Stimulated activated CD8-positive, alpha-beta memory T cell treated with anti-CD3 and anti-CD28 coated beads, Interleukin-15, amount 100 ng/mL, for 24 hours (primary cell): ENCODE data around the gene FHIT.
"Not testable (repeated sequence)": the region's sequence is repeated elsewhere in the genome, so short reads cannot be mapped to it uniquely, and the experiment has no call there.

Experiments
- DNase-seq: peaks from one replicate; pipeline ENCODE4 v3.0.0-alpha.2; 2020; ENCODE audit warnings: low read depth

Gene FHIT

DNA sequence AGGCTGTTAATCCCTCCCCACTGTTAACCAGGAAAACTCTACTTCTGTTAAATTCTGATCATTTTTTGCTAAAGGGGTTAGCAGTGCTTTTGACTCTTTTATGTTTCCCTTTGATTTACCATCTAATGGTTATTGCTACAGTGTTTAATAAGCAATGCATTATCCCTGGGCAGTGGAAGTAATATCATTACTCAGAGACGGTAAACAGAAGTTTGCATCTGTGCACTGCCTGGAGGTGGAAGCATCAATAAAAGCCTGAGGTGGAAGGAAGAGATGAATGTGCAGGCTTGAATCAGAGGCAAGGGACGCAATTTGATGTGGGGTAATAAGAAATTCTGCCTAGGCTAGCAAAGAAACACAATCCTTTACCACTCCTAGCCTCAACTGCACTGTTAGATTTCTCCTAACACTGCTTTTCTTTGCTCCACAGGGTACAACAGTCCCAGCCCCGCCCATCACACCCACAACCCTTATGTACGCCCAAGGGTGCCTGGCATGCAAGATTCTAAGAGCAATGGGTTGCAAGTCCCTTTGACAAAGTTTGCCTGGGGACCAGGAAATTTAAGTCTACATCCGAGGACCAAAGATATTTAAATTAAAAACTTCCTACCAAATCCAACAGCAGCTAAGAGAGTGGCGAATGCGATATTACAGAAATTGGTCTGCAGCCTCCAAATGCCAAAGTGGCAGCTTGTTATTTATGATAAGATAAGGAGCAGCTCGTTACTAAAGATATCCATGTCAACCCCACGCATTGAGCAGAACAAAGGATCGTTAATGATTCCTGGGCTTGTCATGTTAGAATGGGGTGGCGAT lies 261.4 kb downstream of the FHIT start:
- DNase-seq = no peak

DNA sequence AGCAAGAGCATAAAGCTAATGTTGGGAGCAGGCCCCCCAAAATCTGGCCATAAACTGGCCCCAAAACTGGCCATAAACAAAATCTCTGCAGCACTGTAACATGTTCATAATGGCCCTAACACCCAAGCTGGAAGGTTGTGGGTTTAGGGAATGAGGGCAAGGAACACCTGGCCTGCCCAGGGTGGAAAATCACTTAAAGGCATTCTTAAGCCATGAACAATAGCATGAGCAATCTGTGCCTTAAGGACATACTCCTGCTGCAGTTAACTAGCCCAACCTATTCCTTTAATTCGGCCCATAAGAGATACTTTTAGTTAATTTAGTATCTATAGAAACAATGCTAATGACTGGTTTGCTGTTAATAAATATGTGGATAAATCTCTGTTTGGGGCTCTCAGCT lies 264.1 kb downstream of the FHIT start:
- not testable (repeated sequence) for DNase-seq

- no peak for DNase-seq
Measured at GRCh38 chr3:60986552-60986951, 264.7 kb downstream of the FHIT start.

DNA sequence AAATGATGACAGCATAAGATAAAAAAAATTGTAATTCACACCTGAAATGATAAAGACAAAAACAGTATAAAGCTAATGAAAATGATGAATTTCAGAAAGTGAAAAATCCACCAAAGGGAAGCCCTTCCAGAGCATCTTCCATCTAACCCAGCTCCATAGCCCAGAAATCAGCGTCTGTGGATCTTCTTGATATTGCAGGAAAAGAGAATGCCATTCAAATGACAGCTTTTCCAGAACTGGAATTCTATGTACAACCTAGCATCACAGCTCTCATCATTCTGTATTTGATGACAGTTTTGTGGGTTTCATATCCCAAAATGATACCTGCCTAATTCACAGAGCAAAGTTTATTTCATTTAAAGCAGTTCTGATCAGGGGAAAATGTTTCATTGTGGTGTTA lies 267.3 kb downstream of the FHIT start:
- no peak for DNase-seq

DNA sequence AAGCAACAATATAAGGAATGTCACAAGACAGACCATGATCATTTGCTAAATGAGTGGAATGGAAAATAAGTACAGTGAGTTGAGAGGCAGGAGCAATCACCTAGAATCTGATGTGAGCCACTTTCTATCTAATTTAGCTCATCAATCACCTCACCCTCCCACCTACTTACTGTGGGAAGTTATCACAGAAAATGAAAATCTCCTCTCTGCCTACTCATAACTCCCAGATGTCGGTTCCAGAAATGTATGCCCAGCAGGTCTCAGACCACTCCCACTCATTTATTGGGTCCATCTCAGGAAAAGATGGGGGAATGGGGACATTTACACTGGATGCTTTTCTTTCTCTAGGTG lies 270.9 kb downstream of the FHIT start:
- no peak for DNase-seq

DNA sequence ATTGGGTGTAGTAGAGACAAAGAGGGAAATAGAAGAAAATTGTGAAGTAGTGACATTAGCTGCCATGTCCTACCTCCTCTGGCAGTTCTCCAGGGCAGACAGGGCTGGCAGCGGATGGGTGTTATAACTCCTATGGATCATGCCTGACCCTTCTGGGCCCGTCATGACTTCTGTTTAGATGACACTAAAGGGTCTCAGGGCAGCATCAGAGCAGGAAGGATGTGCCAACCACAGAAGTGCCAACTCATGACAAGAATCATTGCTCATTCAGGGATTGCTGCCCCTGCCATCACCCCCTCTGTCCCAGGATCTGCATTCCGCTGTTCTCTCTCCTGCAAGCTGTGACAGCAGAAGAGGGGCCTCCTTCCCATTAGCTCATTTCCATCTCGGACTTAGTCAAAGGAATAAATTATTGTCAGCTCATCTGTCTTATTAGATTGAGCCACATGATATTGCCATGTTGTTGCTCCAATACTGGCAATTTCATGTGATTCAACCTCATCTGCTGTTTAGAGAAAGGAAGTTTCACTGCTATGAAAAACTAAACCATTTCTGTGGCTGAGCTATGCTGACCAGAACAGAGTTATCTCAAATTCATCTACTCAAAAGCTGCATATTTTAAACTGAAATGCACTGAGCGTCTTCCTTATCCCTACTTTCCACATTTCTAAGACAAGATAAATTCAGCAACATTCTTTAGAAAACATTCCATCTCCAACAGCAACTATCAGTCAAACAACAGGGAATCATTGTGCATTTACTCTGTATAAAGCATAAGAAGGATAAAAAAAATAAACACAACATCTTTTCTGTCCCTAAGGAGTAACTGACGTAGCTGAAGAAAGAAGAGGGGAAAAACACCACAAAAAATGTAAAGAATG lies 271.6 kb downstream of the FHIT start:
- DNase-seq = no peak

GRCh38 chr3:60973321-60973720 lies 277.9 kb downstream of the FHIT start:
- DNase-seq = no peak

DNA sequence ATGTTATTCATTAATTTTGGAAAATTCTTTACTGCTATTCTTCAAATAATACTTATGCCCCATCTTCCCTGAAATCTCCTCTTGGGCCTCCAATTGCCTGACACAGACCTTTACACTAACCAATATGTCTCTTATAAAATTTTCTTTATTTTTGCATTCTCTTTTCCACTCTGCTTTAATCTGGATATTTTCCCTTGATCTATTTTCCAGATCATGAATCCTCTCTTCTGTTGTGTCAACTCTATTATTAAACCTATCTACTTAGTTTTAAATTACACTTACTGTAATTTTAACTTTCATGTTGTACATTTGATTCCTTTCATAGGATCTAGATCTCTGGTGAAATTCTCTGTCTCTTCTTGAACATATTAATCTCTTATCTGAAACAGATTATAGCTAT lies 278.7 kb downstream of the FHIT start:
- no peak for DNase-seq

DNA sequence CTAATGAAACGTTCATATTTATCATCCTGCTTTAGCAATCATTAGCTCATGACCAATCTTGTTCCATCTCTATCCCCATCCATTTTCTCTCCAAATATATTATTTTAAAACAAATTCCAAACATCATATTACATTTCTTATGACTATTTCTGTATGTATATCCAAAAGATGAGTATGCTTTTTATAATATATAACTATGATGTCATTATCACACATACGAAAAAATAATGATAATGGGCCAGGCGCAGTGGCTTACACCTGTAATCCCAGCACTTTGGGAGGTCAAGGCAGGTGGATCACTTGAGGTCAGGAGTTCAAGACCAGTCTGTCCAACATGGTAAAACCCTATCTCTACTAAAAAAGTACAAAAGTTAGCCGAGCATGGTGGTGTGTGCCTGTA lies 280.4 kb downstream of the FHIT start:
- no peak for DNase-seq

- DNase-seq = no peak
Measured at GRCh38 chr3:60967141-60967540, 284.1 kb downstream of the FHIT start.

- no peak for DNase-seq
Measured at GRCh38 chr3:60957541-60957940, 293.7 kb downstream of the FHIT start.

DNA sequence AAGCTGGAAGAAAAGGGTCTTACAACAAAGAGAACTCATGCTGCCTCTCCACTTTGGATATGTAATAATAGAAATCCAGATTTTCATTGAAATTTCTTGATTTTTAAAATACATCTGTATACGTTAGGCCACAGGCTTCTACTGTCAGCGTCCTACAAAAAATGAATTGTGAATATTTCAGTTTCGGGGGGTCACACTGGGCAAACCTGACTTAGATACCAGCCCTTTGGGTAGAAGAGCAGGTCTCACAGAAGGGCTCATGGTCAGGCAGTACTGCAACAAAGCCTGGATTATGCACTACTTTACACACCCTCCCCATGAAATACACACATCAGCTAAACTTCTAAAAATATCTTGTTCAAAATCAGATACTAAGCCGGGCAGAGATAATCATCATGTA lies 294.5 kb downstream of the FHIT start:
- DNase-seq = no peak

- DNase-seq = no peak
Measured at GRCh38 chr3:60955034-60955433, 296.2 kb downstream of the FHIT start.

- no peak for DNase-seq
Measured at GRCh38 chr3:60954048-60954447, 297.2 kb downstream of the FHIT start.

GRCh38 chr3:60953351-60953750 lies 297.9 kb downstream of the FHIT start:
- no peak for DNase-seq

- no peak for DNase-seq
Measured at GRCh38 chr3:60952055-60952454, 299.2 kb downstream of the FHIT start.

DNA sequence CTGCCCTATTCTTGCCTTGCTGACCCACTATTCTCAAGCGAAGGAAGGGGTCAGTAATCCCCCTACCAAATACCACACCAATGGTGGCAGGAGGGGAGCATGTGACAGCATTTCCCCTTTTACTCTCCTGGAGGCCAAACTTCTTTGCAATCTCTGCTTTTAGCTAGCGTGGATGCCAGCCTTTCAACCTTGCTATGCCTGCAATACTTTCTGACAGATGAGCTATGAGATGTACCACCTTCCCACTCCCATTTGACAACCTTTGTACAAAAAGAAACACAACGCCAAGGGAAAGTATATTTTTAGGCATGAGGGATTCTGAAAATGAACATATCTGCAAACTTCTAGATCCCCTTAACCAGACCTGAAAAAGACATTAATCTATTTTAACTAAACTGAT lies 302.1 kb downstream of the FHIT start:
- no peak for DNase-seq

DNA sequence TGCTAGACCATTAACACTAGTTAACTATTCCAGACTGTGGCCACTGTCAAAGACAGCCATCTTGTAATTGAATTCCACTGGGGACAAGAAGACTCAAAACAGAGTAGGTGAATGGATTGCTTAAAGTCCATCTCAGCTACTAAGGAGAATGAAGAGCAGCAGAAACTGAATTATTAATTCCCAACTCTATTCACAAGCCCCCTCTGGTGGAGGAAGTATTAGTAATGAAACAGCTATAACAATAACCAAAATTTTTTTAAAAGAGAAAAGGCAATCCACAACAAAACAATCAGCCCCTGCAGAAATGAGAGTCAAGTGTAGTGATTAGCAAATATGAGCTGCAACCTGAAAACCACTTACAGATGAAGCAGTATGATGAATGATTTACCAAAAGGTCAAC lies 302.8 kb downstream of the FHIT start:
- no peak for DNase-seq

GRCh38 chr3:60935709-60936108 lies 315.5 kb downstream of the FHIT start:
- no peak for DNase-seq

- DNase-seq = no peak
Measured at GRCh38 chr3:60933824-60934223, 317.4 kb downstream of the FHIT start.

DNA sequence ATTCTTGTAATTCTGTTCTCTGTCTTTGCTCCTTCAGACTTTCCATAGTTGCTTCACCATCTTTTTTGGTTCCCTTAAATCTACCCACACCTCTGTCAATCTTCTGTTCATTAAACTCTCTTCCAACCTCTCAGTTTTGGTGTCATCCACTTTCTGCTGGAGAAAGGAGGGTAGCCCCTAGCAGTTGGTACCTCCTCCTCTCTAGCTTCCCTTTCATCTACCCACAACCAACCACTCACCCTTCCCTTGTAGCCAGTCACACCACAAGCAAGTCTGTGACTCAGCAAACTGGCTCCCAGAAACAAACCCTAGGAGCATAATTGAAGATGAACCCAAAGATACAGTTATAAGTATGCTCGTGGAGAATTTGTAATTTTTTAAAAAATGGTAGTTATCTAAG lies 318.6 kb downstream of the FHIT start:
- no peak for DNase-seq

- no peak for DNase-seq
Measured at GRCh38 chr3:60932170-60932569, 319.1 kb downstream of the FHIT start.

- no peak for DNase-seq
Measured at GRCh38 chr3:60931452-60931851, 319.8 kb downstream of the FHIT start.
